ENCODE results near the gene CPNE9.

Gene CPNE9

GRCh38 chr3:9743548-9743947, 39.9 kb downstream of the CPNE9 start:
- no peak for DNase-seq (ENCODE audit: extremely low read depth in 1 of 2, low read depth in 1 of 2)

DNA sequence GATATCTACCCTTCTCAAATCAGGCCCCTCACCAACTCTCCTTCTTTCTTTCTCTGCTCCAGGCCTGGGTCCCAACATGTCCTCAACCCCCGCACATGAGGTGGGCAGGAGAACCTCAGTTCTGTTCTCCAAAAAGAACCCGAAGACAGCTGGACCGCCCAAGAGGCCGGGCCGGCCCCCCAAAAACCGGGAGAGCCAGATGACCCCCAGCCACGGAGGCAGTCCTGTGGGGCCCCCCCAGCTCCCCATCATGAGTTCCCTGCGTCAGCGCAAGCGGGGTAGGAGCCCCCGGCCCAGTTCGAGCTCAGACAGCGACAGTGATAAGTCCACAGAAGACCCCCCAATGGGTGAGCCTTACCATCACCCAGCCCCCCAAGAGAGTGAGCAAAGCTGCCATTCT, 40.5 kb downstream of the CPNE9 start:
- DNase-seq (ENCODE audit: extremely low read depth in 1 of 2, low read depth in 1 of 2), result no peak

- DNase-seq (ENCODE audit: extremely low read depth in 1 of 2, low read depth in 1 of 2), result no peak
Observed at GRCh38 chr3:9745521-9745920, 41.9 kb downstream of the CPNE9 start.

- DNase-seq (ENCODE audit: extremely low read depth in 1 of 2, low read depth in 1 of 2), result no peak
Observed at GRCh38 chr3:9746330-9746729, 42.7 kb downstream of the CPNE9 start.

DNA sequence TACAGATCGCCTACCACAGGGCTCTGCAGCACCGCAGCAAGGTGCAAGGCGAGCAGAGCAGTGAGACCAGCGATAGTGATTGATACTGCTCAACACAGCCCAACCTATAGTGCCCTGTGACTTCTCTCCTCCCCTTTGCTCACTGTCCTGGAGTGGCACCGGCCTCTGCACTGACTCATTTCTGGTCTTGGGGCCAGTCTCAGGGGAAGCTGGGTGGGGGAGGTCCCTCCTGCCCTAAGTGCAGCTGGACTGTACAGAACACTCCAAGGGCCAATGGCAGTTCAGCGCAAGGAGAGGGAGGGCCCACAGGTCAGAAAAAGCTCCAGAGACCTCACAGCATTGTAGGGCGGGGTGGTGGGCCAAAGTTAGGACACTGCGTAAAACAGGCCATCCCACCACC, 43.6 kb downstream of the CPNE9 start:
- DNase-seq (ENCODE audit: extremely low read depth in 1 of 2, low read depth in 1 of 2), result no peak

GRCh38 chr3:9748031-9748430, 44.4 kb downstream of the CPNE9 start:
- DNase-seq (ENCODE audit: extremely low read depth in 1 of 2, low read depth in 1 of 2), result no peak

DNA sequence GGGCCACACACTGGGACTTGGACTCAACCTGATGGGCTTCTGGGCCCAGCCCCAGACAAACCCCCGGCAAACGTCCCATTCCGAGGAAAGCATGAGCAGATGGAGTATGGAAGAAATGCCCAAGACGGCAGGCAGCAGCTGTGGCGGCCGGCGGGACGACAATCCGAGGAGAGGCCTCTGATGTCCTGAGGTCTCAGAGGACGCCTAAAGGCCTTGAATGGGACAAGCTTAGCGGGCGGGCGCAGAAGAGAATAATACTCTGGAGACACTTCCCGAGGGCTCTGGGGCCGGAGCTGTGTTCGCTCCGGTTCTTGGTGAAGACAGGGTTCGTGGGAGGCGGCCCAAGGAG, 45.6 kb downstream of the CPNE9 start:
- DNase-seq (ENCODE audit: extremely low read depth in 1 of 2, low read depth in 1 of 2), result no peak

DNA sequence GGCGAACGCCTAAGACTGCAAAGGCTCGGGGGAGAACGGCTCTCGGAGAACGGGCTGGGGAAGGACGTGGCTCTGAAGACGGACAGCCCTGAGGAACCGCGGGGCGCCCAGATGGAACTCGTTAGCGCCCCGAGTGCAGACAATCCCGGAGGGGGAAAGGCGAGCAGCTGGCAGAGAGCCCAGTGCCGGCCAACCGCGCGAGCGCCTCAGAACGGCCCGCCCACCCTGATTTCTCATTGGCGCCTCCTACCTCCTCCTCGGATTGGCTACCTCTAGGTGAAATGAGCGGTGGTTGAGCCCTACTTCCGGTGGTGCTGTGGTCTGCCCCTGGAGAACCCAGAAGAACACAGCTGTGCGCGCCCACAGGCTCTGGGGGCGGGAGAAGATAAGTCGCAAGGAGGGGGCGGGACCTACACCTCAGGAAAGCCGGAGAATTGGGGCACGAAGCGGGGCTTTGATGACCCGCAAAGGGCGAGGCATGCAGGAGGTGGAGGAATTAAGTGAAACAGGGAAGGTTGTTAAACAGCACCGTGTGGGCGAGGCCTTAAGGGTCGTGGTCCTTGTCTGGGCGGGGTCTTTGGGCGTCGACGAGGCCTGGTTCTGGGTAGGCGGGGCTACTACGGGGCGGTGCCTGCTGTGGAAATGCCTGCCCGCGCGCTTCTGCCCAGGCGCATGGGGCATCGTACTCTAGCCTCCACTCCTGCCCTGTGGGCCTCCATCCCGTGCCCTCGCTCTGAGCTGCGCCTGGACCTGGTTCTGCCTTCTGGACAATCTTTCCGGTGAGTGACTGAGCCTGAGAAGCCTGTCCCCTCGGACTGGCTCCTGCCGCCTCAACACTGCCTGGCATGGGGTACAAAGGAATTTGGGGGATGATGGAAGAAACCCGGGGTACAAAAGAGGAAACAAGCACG, 46.3 kb downstream of the CPNE9 start, which contains the start of gene OGG1:
TSS of gene OGG1 (plus strand) at position 308 of the 911 bp plus-strand sequence. CDS start at position 643, 335 bp downstream.
- DNase-seq (ENCODE audit: extremely low read depth in 1 of 2, low read depth in 1 of 2), result peak; percentile 86 to 87

- DNase-seq (ENCODE audit: extremely low read depth in 1 of 2, low read depth in 1 of 2), result no peak
Observed at GRCh38 chr3:9750556-9751411, 47.2 kb downstream of the CPNE9 start.

GRCh38 chr3:9754678-9755077, 51.0 kb downstream of the CPNE9 start:
- DNase-seq (ENCODE audit: extremely low read depth in 1 of 2, low read depth in 1 of 2), result no peak

GRCh38 chr3:9757427-9757826, 53.8 kb downstream of the CPNE9 start:
- no peak for DNase-seq (ENCODE audit: extremely low read depth in 1 of 2, low read depth in 1 of 2)

- no peak for DNase-seq (ENCODE audit: extremely low read depth in 1 of 2, low read depth in 1 of 2)
Observed at GRCh38 chr3:9760779-9761505, 57.3 kb downstream of the CPNE9 start.

GRCh38 chr3:9761919-9762318, 58.3 kb downstream of the CPNE9 start:
- no peak for DNase-seq (ENCODE audit: extremely low read depth in 1 of 2, low read depth in 1 of 2)

DNA sequence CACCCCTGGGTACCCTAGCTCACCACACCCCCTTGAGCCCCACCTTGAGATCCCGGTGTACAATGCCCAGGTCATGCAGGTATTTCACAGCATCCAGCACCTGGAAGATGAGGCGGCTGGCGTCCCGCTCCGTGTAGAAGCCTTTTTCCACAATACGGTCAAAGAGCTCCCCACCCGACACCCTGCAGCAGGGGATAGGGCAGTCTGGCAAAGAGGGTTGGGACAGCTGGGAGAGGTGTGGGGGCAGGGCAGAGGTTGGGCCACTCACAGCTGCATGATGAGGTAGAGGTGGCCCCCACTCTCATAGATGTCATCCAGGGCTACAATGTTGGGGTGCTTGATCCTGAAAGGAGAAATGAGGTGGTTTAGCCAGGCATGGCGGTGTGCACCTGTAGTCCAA, 59.2 kb downstream of the CPNE9 start:
- DNase-seq (ENCODE audit: extremely low read depth in 1 of 2, low read depth in 1 of 2), result no peak

DNA sequence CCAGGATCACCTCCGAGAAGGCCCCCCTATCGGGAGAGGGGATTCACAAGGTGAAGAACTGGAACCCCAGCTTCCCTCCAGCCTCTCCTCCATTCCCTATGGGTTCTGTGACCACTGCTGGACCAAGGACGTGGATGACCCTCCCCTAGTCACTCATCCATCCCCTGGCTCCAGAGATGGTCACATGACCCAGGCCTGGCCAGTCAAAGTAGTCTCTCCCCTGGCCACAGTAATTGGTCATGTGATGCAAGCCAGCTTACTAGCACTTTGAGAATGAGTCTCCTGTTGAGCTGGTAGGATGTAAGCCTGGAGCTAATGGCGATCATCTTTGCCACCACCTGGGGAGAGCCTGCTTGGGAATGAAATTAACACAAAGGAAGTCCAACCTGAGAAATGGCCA, 62.2 kb downstream of the CPNE9 start:
- DNase-seq (ENCODE audit: extremely low read depth in 1 of 2, low read depth in 1 of 2), result no peak

- no peak for DNase-seq (ENCODE audit: extremely low read depth in 1 of 2, low read depth in 1 of 2)
Observed at GRCh38 chr3:9767418-9767817, 63.8 kb downstream of the CPNE9 start.

DNA sequence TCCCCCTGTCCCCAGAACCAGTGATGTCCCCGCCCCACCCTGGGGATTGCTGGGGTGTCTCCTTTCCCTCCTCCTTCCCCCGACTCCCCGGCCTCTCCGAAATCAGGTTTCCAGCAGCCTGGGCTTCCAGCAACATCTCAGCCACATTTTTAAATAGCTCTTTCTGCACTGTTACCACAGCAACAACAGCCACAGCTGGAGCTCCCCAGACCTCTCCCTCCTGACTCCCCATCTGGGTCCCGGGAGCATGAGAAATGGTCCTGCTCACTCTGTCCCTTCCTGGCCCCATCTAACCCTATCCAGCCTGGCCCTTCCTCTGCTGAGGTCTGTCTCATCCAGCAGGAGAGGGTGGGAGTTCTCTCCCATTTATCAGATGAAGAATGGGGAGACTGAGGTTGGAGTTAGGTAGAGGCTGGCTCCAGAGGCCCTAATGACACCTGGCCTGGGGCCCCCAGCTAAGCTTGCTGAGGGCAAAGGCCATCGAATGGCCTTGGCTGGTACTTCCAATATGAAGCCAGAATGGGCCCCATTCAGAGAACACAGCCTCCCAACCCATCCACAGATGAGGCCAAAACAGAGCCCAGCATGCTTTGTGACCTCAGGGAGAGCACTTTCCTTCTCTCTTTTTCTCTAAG, 64.6 kb downstream of the CPNE9 start:
- DNase-seq (ENCODE audit: extremely low read depth in 1 of 2, low read depth in 1 of 2), result no peak

GRCh38 chr3:9769012-9769411, 65.4 kb downstream of the CPNE9 start:
- no peak for DNase-seq (ENCODE audit: extremely low read depth in 1 of 2, low read depth in 1 of 2)

- DNase-seq (ENCODE audit: extremely low read depth in 1 of 2, low read depth in 1 of 2), result peak in 1 of 2 donors; percentile 37
Observed at GRCh38 chr3:9769426-9770275, 66.0 kb downstream of the CPNE9 start, which contains the start of gene CAMK1. TSS of gene CAMK1 (minus strand) at chr3:9769947. CDS start at chr3:9767749, 2,198 bp downstream.
